Lung (tissue), 12 donors: ENCODE results near the gene PLEKHM1. TPM values are rescaled to one million over a fixed set of nuclear protein-coding genes. Genes with fewer than 3 reads are reported as not detected.

Source experiments
- ATAC-seq: fragments of 200-7000 bp; cut with Tn5 transposase; one replicate; pipeline ENCODE4 v1.9.1; 2020; ENCODE audit warnings: moderate number of reproducible peaks; ENCODE audit not compliant: insufficient read depth, low FRiP score
- DNase-seq, 3 donors: peaks; one replicate each; pipeline ENCODE4 v3.0.0-alpha.2; 2013 to 2017
- H3K27ac ChIP-seq, 2 donors: one replicate each; pipeline ENCODE4 v1.5.1; 2013; ENCODE audit warnings: mild to moderate bottlenecking in 2 of 2, moderate library complexity in 2 of 2, control low read depth in 1 of 2, inconsistent platforms in 1 of 2, low read depth in 1 of 2, low read length in 1 of 2
- H3K27me3 ChIP-seq, 3 donors: one replicate each; pipeline ENCODE4 v1.5.1; 2013; ENCODE audit warnings: low read length in 2 of 3; ENCODE audit not compliant: control insufficient read depth in 3 of 3, insufficient read depth in 3 of 3
- H3K36me3 ChIP-seq, 4 donors: one replicate each; pipeline ENCODE4 v1.5.1; 2013; ENCODE audit warnings: low read length in 4 of 4, mild to moderate bottlenecking in 1 of 4, moderate library complexity in 1 of 4; ENCODE audit not compliant: control insufficient read depth in 4 of 4, insufficient read depth in 4 of 4
- H3K4me1 ChIP-seq, 5 donors: one replicate each; pipeline ENCODE4 v1.5.1; 2013; ENCODE audit warnings: low read length in 5 of 5, mild to moderate bottlenecking in 2 of 5, moderate library complexity in 1 of 5; ENCODE audit not compliant: control insufficient read depth in 5 of 5, insufficient read depth in 5 of 5
- H3K4me3 ChIP-seq: one replicate; pipeline ENCODE4 v1.5.1; 2013; ENCODE audit warnings: mild to moderate bottlenecking, control low read depth, moderate library complexity
- H3K9ac ChIP-seq, 2 donors: one replicate each; pipeline ENCODE4 v1.5.1; 2013; ENCODE audit warnings: low read length in 2 of 2, control low read depth in 1 of 2; ENCODE audit not compliant: insufficient read depth in 1 of 2
- H3K9me3 ChIP-seq, 4 donors: one replicate each; pipeline ENCODE4 v1.5.1; 2013; ENCODE audit warnings: low read length in 3 of 4, mild to moderate bottlenecking in 1 of 4, moderate library complexity in 1 of 4; ENCODE audit not compliant: control insufficient read depth in 4 of 4, insufficient read depth in 3 of 4
- CTCF ChIP-seq: IDR thresholded peaks from 2 replicates; pipeline ENCODE4 v1.5.1; 2012; ENCODE audit warnings: mild to moderate bottlenecking; ENCODE audit errors: control extremely low read depth, extremely low read depth
- WGBS, 2 donors: extraction: QIAGEN DNeasy Blood & Tissue Kit; methylation state at CpG; one replicate each; pipeline ENCODE4 v1.1.7; 2013; 5-methylcytosine and 5-hydroxymethylcytosine counted together
- polyA plus RNA-seq, 2 donors: library from polyadenylated mRNA; stranded (reverse); fragments of 200-250 nt; gene quantifications; one replicate each; pipeline ENCODE4 v1.2.1, GENCODE V29; 2013
- total RNA-seq, 2 donors: library from RNA; depleted of rRNA in 1 of 2; stranded (reverse); fragments of >200 nt in 1 of 2; gene quantifications; one replicate each; pipeline ENCODE4 v1.2.1, GENCODE V29; 2014 to 2021
- donor health status: control.
- donor health status: control.
- donor health status: Bipolar disorder and iron deficiency.
- donor health status: healthy.
- donor health status: DM: yes; HTN: yes; CAD: no.

PLEKHM1 gene
- total and polyA plus RNA-seq, 4 donors = 21.0 to 82.2 (median 24.4) TPM

GRCh38 chr17:45389354-45389753 is 101.2 kb downstream of the PLEKHM1 start:
- H3K9ac ChIP-seq = no peak overlapping the region
- H3K36me3 ChIP-seq = peaks cover 0 to 5% (median 0%) of the 10 kb centered on the region in 4 donors
- DNase-seq (no peak), ATAC-seq (no peak)
- H3K9me3 ChIP-seq = no peaks in the 10 kb centered on the region
- no peak overlapping the region for H3K27ac ChIP-seq
- no peak overlapping the region for H3K4me3 ChIP-seq
- H3K27me3 ChIP-seq = peaks cover 0 to 4% (median 4%) of the 10 kb centered on the region in 3 donors
- WGBS, 2 donors = 41 to 59% methylated on average over 3 of the region's 3 CpGs
- H3K4me1 ChIP-seq = peaks cover 0 to 5% (median 0%) of the 10 kb centered on the region in 5 donors
- TF ChIP-seq CTCF = no peak

GRCh38 chr17:45388604-45389325 is 101.8 kb downstream of the PLEKHM1 start:
- TF ChIP-seq CTCF = no peak
- peaks cover 0 to 5% (median 0%) of the 10 kb centered on the region in 5 donors for H3K4me1 ChIP-seq
- no peaks in the 10 kb centered on the region for H3K9me3 ChIP-seq
- no peak overlapping the region for H3K9ac ChIP-seq
- no peak overlapping the region for H3K4me3 ChIP-seq
- H3K27ac ChIP-seq = no peak overlapping the region
- peaks cover 0 to 4% (median 4%) of the 10 kb centered on the region in 3 donors for H3K27me3 ChIP-seq
- DNase-seq = no peak
- WGBS, 2 donors = 61 to 68% methylated on average over 10 of the region's 10 CpGs
- H3K36me3 ChIP-seq = peaks cover 0 to 3% (median 0%) of the 10 kb centered on the region in 4 donors
- ATAC-seq = no peak

GRCh38 chr17:45387739-45388138 is 102.8 kb downstream of the PLEKHM1 start:
- H3K36me3 ChIP-seq = no peaks in the 10 kb centered on the region
- WGBS, 2 donors = 90 to 95% methylated on average over 3 of the region's 3 CpGs
- TF ChIP-seq CTCF = no peak
- DNase-seq (no peak), ATAC-seq (no peak)
- H3K9me3 ChIP-seq = no peaks in the 10 kb centered on the region
- peaks cover 0 to 4% (median 4%) of the 10 kb centered on the region in 3 donors for H3K27me3 ChIP-seq
- peaks cover 0 to 5% (median 0%) of the 10 kb centered on the region in 5 donors for H3K4me1 ChIP-seq
- H3K9ac ChIP-seq = no peak overlapping the region
- H3K4me3 ChIP-seq = no peak overlapping the region
- H3K27ac ChIP-seq = no peak overlapping the region

- Histone ChIP-seq H3K9me3 (no peaks in the 10 kb centered on the region), H3K4me3 (no peak overlapping the region), H3K27me3 (peaks cover 0 to 4% (median 4%) of the 10 kb centered on the region in 3 donors), H3K36me3 (no peaks in the 10 kb centered on the region), H3K27ac (no peak overlapping the region), H3K4me1 (peaks cover 0 to 5% (median 0%) of the 10 kb centered on the region in 5 donors), H3K9ac (no peak overlapping the region)
- TF ChIP-seq CTCF = no peak
- ATAC-seq (no peak), DNase-seq (no peak)
- WGBS, 2 donors = 48 to 51% methylated on average over 4 of the region's 4 CpGs
These were observed 104.3 kb downstream of the PLEKHM1 start for GRCh38 chr17:45386178-45386577.
